Kidney (tissue), 14 donors: ENCODE data around the gene GLI1. TPM values are rescaled to one million over a fixed set of nuclear protein-coding genes. Genes with fewer than 3 reads are reported as not detected.
A peak's percentile ranks its signal among the peaks of the same experiment; 100 is the strongest.

Experiments
- DNase-seq, 5 donors: peaks; one replicate each; pipeline ENCODE4 v3.0.0-alpha.2; 2013 to 2020
- FAIRE-seq: peaks from 2 replicates; lab custom pipeline; 2012; peaks lifted over from hg19 to GRCh38; lab: Jason Lieb, UNC
- H3K27ac ChIP-seq, 2 donors: one replicate each; pipeline ENCODE4 v1.7.0; 2013; ENCODE audit warnings: low read depth in 2 of 2, low read length in 2 of 2, inconsistent platforms in 1 of 2
- H3K27me3 ChIP-seq: one replicate; pipeline ENCODE4 v1.7.1; 2013; ENCODE audit warnings: low read length, inconsistent platforms; ENCODE audit not compliant: control insufficient read depth, insufficient read depth
- H3K36me3 ChIP-seq, 3 donors: one replicate each; pipeline versions ENCODE4 v1.7.0 to v1.7.1; 2013; ENCODE audit warnings: low read length in 3 of 3, control low read depth in 1 of 3, inconsistent platforms in 1 of 3; ENCODE audit not compliant: insufficient read depth in 3 of 3, control insufficient read depth in 2 of 3
- H3K4me1 ChIP-seq, 3 donors: one replicate each; pipeline versions ENCODE4 v1.7.0 to v1.7.1; 2013; ENCODE audit warnings: low read length in 3 of 3, inconsistent platforms in 1 of 3, low read depth in 1 of 3; ENCODE audit not compliant: control insufficient read depth in 2 of 3, insufficient read depth in 2 of 3
- H3K4me3 ChIP-seq, 3 donors: one replicate each; pipeline versions ENCODE4 v1.7.0 to v1.8.1; 2013; ENCODE audit warnings: low read length in 3 of 3, control low read depth in 1 of 3, inconsistent platforms in 1 of 3
- H3K9ac ChIP-seq, 3 donors: one replicate each; pipeline versions ENCODE4 v1.7.0 to v1.7.1; 2013; ENCODE audit warnings: low read length in 3 of 3, control low read depth in 1 of 3, inconsistent platforms in 1 of 3
- H3K9me3 ChIP-seq, 3 donors: one replicate each; pipeline versions ENCODE4 v1.7.0 to v1.7.1; 2013; ENCODE audit warnings: low read length in 3 of 3, control low read depth in 1 of 3, inconsistent platforms in 1 of 3; ENCODE audit not compliant: control insufficient read depth in 2 of 3, insufficient read depth in 1 of 3
- intact Hi-C: fragments of 100-400 bp; cut with DNase I; formaldehyde crosslinking; loops from one replicate; pipeline ENCODE4 v1.11.1; 2022
- polyA plus RNA-seq: library from polyadenylated mRNA; stranded (reverse); fragments of 350-450 nt; fragmentation: Illumina TruSeq; extraction: RNeasy Lipid Tissue Mini Kit (QIAGEN cat#74804); gene quantifications from one replicate; pipeline ENCODE4 v1.2.3, GENCODE V29; 2014; ENCODE audit warnings: low read depth, low replicate concordance; ENCODE audit not compliant: insufficient read depth
- total RNA-seq: library from RNA; stranded (reverse); fragmentation: NEBNext Ultra II Directional; extraction: Animal tissue kit (Norgen Biotek cat#: 25700); gene quantifications from one replicate; pipeline ENCODE4 v1.2.1, GENCODE V29; 2021
- TF ChIP-seq, protein P1 (sequence below): IDR thresholded peaks from 3 replicates; pipeline ENCODE4 v1.5.1; 2012; ENCODE audit warnings: mild to moderate bottlenecking, moderate library complexity, borderline replicate concordance; ENCODE audit not compliant: insufficient read depth; ENCODE audit errors: extremely low read depth
- donor health status: control.
- donor health status: control.
- donor health status: control.
- donor health status: control.
- donor health status: control.
- donor health status: DM: yes; HTN: yes; CAD: no.
- donor health status: Normal renal cell carcinoma (clear cell type).

Gene GLI1
- total and polyA plus RNA-seq, 2 donors from 2014 or later, result 1.4 to 2.8 TPM

DNA sequence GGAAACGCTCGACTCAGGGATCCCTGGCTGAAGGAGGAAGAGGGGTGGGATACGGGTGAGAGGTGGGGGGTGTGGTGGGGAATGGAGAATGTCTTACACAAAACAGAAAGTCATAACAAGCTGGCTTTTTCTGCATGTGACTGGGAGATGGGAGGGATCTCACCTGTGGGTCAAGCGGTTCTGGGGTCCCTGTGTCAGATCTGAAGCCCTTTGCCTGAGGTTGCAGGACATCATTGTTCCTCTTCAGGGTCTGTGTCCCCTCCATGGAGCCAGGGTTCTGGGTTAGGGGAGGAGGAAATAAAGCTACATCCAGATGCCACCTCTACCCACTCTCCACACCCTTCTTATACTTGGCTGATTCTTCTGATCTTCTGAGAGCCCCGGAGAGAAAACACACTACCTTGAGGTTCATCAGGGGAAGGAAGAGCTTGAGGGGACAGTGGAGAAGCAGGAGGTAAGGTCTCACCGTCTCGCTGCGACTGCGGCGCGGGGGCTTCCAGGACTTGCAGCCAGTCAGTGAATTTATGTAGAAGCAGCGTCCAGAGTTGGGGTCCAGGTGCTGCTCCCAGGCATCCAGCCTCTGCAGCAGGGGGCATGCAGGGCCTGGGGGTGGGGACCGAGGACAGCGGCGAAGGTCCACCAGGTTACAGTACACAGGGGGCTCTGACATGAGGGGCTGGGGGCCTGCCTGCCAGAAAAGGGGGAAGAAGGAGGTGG, 17.6 kb downstream of the GLI1 start:
- TF ChIP-seq, protein P1, sequence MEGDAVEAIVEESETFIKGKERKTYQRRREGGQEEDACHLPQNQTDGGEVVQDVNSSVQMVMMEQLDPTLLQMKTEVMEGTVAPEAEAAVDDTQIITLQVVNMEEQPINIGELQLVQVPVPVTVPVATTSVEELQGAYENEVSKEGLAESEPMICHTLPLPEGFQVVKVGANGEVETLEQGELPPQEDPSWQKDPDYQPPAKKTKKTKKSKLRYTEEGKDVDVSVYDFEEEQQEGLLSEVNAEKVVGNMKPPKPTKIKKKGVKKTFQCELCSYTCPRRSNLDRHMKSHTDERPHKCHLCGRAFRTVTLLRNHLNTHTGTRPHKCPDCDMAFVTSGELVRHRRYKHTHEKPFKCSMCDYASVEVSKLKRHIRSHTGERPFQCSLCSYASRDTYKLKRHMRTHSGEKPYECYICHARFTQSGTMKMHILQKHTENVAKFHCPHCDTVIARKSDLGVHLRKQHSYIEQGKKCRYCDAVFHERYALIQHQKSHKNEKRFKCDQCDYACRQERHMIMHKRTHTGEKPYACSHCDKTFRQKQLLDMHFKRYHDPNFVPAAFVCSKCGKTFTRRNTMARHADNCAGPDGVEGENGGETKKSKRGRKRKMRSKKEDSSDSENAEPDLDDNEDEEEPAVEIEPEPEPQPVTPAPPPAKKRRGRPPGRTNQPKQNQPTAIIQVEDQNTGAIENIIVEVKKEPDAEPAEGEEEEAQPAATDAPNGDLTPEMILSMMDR, result no peak
- Histone ChIP-seq H3K4me3 (peak overlapping the region in 2 of 3 donors; percentile 17 to 32), H3K9ac (no peak overlapping the region), H3K4me1 (peaks cover 0 to 18% (median 0%) of the 10 kb centered on the region in 3 donors), H3K36me3 (no peaks in the 10 kb centered on the region), H3K27ac (peak overlapping the region in 1 of 2 donors; percentile 33), H3K27me3 (peaks cover 25% of the 10 kb centered on the region), H3K9me3 (no peaks in the 10 kb centered on the region)
- intact Hi-C loops, result no loop called here
- FAIRE-seq (no peak), DNase-seq (peak in 1 of 5 donors; percentile 34)

DNA sequence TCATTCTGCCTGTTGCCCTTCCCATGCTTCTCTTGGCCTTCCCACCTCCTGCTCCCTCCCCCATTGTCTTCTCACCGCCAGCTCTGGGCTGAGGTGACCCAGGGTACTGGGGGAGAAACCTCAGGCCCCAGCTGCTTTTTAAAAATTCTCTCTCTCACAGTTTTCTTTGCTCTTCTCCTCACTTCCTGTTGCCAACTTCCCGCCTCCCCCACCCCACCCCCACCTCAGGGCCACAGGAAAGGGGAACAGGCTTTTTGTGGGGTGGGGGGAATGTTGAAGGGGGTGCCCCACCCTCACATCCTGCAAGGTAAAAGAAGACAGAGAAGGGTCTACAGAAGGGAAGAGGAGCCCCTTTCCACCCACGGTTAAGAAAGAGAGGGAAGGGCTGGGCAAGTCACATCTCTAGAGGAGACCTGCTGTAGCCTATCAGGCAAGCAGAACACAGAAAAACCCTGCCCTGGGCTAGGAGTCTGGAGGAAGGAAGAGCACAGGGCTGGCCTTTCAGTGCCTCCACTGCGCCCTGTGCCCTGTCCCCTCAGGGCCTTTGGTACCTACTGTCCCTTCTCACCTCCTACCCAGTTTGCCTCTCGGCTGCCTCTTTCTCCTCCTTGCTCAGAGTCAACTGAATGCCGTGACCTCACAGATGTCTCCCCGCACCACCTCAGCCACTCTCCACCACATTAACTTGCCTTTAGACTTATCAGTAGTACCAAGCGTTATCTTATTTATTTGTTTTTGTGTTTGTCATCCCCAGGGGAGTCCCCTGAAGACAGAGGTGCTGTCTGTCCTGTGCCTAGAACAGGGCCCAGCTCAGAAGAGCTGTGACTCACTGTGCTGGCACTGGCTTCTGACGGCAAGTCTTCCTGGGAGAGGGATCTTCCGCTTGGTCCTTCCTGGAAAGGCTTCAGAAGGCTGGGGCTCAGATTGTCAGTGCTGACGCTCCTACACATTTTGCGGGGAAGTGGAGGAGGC, 18.4 kb downstream of the GLI1 start:
- H3K4me3 ChIP-seq, result no peak overlapping the region
- intact Hi-C loops, result no loop called here
- DNase-seq (peak in 1 of 5 donors; percentile 29), FAIRE-seq (no peak)
- peak overlapping the region in 1 of 2 donors; percentile 60 for H3K27ac ChIP-seq
- TF ChIP-seq, protein P1, result no peak
- peaks cover 25% of the 10 kb centered on the region for H3K27me3 ChIP-seq
- H3K9me3 ChIP-seq, result no peaks in the 10 kb centered on the region
- H3K4me1 ChIP-seq, result peaks cover 0 to 18% (median 0%) of the 10 kb centered on the region in 3 donors
- H3K9ac ChIP-seq, result no peak overlapping the region
- H3K36me3 ChIP-seq, result no peaks in the 10 kb centered on the region

DNA sequence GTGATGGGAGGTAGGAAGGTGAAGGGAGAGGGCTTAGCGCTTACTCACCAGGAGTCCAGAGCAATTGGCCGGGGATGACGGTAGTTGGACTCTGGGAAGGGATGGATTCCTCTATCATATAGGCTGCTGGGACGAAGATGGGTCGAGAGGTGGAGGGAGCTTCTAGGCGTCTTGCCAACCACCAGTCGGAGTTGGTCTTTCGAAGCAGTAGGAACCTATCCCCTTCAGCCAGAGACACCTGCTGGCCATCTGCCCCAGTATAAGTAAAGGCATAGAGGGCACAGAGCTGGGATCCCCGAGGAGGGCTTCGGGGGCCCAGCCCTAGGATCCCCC, 19.4 kb downstream of the GLI1 start:
- peaks cover 0 to 18% (median 0%) of the 10 kb centered on the region in 3 donors for H3K4me1 ChIP-seq
- no peak for FAIRE-seq
- no peak overlapping the region for H3K9ac ChIP-seq
- H3K9me3 ChIP-seq, result no peaks in the 10 kb centered on the region
- intact Hi-C loops, result no loop called here
- H3K27me3 ChIP-seq, result peaks cover 20% of the 10 kb centered on the region
- H3K36me3 ChIP-seq, result no peaks in the 10 kb centered on the region
- H3K27ac ChIP-seq, result peak overlapping the region in 1 of 2 donors; percentile 59
- no peak for DNase-seq
- H3K4me3 ChIP-seq, result no peak overlapping the region
- TF ChIP-seq, protein P1, result no peak
